ENCODE measurements around the gene BRAF. TPM values are rescaled to one million over a fixed set of nuclear protein-coding genes. Genes with fewer than 3 reads are reported as not detected.
"Not testable (repeated sequence)": the region's sequence is repeated elsewhere in the genome, so short reads cannot be mapped to it uniquely, and the experiment has no call there.

BRAF gene
- total RNA-seq, 1 experiment from 2014 or later, result 6.0 TPM

DNA sequence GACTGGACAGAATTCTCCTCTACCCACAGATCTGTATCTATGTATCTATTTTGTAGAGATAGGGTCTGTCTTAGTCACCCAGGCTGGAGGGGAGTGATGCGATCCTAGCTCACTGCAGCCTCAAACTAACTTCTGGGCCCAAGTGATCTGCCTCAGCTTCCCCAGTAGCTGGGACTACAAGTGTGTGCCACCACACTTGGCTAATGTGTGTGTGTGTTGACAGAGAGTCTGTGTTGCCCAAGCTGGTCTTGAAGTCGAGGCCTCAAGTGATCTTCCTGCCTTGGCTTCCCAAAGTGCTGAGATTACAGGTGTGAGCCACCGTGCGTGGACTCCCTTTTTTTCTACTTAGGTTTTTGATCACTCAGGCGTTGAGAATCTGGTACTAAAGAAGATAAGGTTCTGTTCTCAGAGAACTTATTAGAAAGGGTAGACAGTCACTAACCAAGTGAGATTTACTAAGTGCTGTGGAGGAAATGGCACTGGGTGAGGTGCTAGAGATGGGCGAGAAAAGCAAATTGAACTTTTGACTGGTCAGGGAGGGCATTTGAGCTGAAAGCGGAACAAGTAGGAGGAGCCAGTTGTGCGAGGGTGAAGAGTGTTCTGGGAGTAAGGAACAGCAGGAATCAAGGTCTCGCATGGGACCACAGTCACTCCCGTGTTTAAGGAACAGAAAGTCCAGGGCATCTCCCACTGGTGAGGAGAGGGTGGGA, 210.2 kb downstream of the BRAF start:
- no peak for DNase-seq (ENCODE audit: low spot score)

DNA sequence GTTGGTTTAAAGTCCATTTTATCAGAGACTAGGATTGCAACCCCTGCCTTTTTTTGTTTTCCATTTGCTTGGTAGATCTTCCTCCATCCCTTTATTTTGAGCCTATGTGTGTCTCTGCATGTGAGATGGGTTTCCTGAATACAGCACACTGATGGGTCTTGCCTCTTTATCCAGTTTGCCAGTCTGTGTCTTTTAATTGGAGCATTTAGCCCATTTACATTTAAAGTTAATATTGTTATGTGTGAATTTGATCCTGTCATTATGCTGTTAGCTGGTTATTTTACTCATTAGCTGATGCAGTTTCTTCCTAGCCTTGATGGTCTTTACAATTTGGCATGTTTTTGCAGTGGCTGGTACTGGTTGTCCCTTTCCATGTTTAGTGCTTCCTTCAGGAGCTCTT, 212.3 kb downstream of the BRAF start:
- DNase-seq (ENCODE audit: low spot score), result not testable (repeated sequence)

DNA sequence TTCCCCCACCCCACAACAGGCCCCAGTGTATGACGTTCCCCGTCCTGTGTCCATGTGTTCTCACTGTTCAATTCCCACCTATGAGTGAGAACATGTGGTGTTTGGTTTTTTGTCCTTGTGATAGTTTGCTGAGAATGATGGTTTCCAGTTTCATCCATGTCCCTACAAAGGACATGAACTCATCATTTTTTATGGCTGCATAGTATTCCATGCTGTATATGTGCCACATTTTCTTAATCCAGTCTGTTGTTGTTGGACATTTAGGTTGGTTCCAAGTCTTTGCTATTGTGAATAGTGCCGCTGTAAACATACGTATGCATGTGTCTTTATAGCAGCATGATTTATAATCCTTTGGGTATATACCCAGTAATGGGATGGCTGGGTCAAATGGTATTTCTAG, 216.0 kb downstream of the BRAF start:
- DNase-seq (ENCODE audit: low spot score), result not testable (repeated sequence)

GRCh38 chr7:140707132-140707531, 217.6 kb downstream of the BRAF start:
- DNase-seq (ENCODE audit: low spot score), result no peak

- no peak for DNase-seq (ENCODE audit: low spot score)
Observed at GRCh38 chr7:140704205-140704604, 220.5 kb downstream of the BRAF start.

GRCh38 chr7:140702774-140703173, 222.0 kb downstream of the BRAF start:
- no peak for DNase-seq (ENCODE audit: low spot score)

GRCh38 chr7:140698477-140698876, 226.3 kb downstream of the BRAF start:
- DNase-seq (ENCODE audit: low spot score), result no peak

GRCh38 chr7:140697447-140698143, 227.1 kb downstream of the BRAF start:
- no peak for DNase-seq (ENCODE audit: low spot score)

GRCh38 chr7:140696680-140697446, 227.9 kb downstream of the BRAF start, which contains the start of gene NDUFB2:
Gene NDUFB2, plus strand, starts transcription at chr7:140696708. Its CDS starts 37 bp downstream, at chr7:140696745.
- DNase-seq (ENCODE audit: low spot score), result peak; percentile 76

- DNase-seq (ENCODE audit: low spot score), result peak; percentile 90
Observed at GRCh38 chr7:140696024-140696679, 228.6 kb downstream of the BRAF start.

DNA sequence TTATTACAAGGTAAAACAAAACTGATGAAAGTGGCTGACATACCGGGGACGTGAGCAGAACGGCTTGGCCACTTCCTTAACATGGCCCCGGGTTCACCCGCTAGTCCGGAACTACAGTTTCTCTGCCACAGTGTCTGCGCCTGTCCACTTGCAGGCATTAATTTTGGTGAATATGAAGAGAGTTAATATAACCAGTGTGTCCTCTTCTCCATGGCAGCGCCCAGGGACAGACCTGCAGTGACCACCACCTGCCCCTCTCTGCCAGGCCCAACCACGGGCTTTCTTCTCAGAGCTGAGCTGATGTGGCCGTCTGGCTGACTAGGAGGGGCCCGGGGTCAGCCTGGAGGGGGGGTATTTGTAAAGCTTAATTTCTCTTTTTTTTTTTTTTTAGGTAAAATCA, 229.3 kb downstream of the BRAF start:
- no peak for DNase-seq (ENCODE audit: low spot score)

- no peak for DNase-seq (ENCODE audit: low spot score)
Observed at GRCh38 chr7:140694592-140694991, 230.1 kb downstream of the BRAF start.

DNA sequence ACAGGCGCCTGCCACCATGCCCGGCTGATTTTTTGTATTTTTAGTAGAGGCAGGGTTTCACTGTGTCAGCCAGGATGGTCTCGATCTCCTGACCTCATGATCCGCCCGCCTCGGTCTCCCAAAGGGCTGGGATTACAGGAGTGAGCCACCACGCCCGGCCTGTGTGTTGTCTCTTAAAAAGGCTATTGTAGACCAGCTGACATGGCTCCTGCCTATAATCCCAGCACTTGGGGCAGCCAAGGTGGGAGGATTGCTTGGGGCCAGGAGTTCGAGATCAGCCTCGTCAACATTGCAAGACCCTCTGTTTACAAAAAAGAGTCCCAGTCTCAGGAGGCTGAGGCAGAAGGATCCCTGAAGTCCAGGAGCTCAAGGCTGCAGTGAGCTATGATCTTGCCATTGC, 230.9 kb downstream of the BRAF start:
- DNase-seq (ENCODE audit: low spot score), result not testable (repeated sequence)

DNA sequence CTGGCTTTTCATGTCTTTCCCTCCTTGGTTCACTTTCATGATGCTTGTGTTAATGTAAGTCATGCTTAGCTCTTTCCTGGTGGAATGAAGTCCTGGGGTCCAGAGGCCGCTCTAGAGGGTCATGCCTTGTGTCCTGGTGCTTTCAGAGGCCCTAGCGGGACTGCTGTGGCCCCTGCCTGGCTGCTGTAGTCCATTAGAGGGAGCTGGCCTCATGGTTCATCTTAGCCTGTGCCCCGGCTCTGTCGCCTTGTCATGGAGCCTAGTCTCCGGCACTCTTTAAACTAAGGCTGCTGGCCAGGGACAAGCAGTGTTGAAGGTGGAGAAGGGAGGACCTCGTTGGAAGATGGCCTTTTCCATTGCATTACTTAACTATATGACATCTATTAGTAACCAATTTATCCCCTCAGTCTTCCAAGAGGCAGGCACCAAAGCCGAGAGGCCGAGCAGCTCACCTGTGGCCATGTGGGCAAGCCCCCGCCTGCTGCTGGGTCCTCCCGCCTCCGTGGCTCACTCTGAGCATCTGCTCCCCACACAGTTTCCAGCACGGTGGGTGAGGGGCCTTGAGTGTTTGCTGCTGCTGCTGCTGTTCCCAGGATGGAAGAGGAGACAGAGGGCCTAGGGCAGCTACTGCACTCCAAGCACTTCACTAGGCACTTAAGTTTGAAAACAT, 233.2 kb downstream of the BRAF start:
- DNase-seq (ENCODE audit: low spot score), result no peak

- no peak for DNase-seq (ENCODE audit: low spot score)
Observed at GRCh38 chr7:140689199-140690152, 235.3 kb downstream of the BRAF start.

DNA sequence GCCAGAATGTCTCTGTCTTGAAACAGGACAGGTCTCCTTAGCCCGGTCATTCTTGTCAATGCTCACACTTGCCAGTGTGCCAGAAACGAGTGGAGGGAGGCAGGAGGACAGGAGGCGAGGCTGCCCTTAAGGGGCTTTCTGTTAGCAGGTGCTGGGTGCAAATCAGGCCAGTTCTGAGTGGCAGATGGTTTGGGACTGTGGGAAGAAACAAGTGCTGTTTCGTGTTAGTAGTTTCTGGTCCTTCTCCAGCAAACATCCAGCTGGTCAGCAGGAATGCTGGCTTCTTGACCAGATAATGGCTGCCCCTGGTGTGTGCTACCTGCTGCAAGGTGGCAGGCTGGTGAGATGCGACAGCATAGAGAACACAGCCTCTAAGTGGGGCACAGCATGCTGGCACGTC, 236.4 kb downstream of the BRAF start:
- DNase-seq (ENCODE audit: low spot score), result no peak

DNA sequence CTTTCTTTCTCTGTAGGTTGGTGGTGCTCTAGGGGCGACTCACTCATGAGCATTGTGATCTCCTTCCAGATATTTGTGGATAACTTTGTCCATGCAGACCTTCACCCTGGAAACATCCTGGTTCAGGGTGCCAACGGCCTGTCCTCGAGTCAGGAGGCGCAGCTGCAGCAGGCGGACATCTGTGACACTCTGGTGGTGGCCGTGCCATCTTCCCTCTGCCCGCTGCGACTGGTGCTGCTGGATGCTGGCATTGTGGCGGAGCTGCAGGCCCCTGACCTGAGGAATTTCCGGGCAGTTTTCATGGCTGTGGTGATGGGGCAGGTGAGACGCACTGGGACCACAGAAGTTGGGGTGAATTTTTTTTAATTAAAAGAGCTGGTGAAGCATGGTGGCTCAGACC, 237.8 kb downstream of the BRAF start:
- no peak for DNase-seq (ENCODE audit: low spot score)

DNA sequence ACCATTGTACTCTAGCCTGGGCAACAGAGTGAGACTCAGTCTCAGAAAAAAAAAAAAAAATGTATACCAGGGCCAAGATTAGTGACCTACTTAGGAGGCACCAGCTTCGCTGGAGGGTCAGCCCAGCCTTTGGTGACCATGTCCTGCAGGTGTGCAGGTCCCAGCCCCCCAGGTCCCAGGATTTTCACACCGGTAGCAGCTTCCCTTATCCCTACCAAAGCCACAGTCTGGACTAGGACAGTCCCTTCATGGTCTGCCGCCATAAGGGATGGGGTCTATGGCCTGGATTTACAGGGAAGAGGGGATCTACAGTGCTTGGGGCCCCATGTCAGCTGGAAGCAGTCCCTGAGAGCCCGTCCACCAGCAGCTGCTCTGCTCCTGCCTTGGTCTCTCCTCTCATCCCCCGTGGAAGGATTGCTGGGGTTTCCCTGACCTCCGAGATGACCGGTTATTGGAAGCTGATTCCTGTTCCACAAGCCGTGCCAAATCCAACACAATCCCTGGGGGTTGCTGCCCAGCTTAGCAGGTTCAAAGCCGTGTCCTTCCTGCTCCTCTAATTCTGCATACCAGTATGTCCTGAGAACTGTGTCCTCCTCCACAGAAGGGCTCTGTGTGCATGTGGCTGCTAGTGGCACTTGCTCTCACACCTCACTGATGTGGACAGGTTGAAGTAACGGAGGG, 239.2 kb downstream of the BRAF start:
- DNase-seq (ENCODE audit: low spot score), result no peak

DNA sequence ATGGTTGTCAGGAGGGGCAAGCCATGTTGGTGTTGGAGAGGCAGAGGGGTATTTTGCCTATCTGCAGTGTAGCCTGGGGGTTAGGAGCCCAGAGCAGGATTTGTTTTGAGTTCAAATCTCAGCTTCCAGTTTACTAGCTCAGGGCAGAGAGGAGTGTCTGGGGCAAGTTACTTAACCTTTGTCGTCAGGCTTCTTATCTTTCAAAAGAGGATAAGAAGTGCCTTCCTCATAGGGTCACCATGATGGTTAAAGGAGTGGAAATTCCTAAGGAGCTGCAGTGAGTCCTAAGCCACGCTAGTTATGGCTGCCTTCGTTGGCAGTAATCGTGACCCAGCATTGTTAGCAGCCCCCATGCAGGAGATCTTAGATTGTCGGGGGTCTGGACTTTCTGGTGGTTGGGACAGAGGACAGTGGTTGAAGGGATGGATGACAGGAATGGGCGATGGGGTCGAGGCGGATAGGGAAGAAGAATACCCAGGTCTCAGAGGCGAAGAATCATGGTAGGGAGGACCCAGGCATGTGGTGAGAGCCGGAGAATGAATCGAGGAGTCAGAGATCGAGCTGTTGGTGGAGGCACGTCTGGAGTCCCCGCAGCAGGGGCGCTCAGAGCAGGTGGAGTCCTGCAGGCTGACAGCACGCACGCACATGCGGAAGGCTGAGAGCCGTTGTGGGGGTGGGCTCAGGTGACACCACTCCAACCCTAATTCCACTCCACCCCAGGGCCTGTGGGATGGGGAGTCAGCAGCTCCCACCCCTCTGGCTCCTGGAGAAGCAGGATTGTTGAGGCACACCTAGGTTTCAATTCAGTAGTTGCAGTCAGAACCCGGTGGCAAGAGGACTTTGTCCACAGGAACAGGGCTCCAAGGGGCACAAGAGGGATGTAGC, 240.4 kb downstream of the BRAF start:
- DNase-seq (ENCODE audit: low spot score), result no peak

Measured in H4 (cell line).